NCI-H1092 treated with DMSO at 0.1 percent for 48 hours (cell line): ENCODE data around the gene ARHGAP24.
"Not testable (repeated sequence)": the region's sequence is repeated elsewhere in the genome, so short reads cannot be mapped to it uniquely, and the experiment has no call there.

Experiments used
- DNase-seq: peaks from one replicate; lab custom pipeline; 2025; lab: John Stamatoyannopoulos, UW

Gene ARHGAP24

GRCh38 chr4:85956293-85956945 is 481.5 kb downstream of the ARHGAP24 start:
- no peak for DNase-seq

- DNase-seq = no peak
Observed at GRCh38 chr4:85961887-85962286, 486.9 kb downstream of the ARHGAP24 start.

GRCh38 chr4:85963231-85963630 is 488.3 kb downstream of the ARHGAP24 start:
- no peak for DNase-seq

GRCh38 chr4:85964298-85964697 is 489.3 kb downstream of the ARHGAP24 start:
- peak; percentile 50 for DNase-seq

GRCh38 chr4:85965017-85965416 is 490.1 kb downstream of the ARHGAP24 start:
- DNase-seq = not testable (repeated sequence)

GRCh38 chr4:85965529-85965928 is 490.6 kb downstream of the ARHGAP24 start:
- no peak for DNase-seq

GRCh38 chr4:85966373-85966772 is 491.4 kb downstream of the ARHGAP24 start:
- DNase-seq = no peak

- DNase-seq = no peak
Observed at GRCh38 chr4:85967872-85968271, 492.9 kb downstream of the ARHGAP24 start.

GRCh38 chr4:85968945-85969819 is 494.2 kb downstream of the ARHGAP24 start:
- DNase-seq = peak; percentile 62

GRCh38 chr4:85970535-85970934 is 495.6 kb downstream of the ARHGAP24 start:
- no peak for DNase-seq

GRCh38 chr4:85979276-85979675 is 504.3 kb downstream of the ARHGAP24 start:
- DNase-seq = no peak

GRCh38 chr4:85986266-85986665 is 511.3 kb downstream of the ARHGAP24 start:
- no peak for DNase-seq

- DNase-seq = no peak
Observed at GRCh38 chr4:85993641-85994040, 518.7 kb downstream of the ARHGAP24 start.

GRCh38 chr4:85994576-85994975 is 519.6 kb downstream of the ARHGAP24 start:
- no peak for DNase-seq

GRCh38 chr4:85995361-85995760 is 520.4 kb downstream of the ARHGAP24 start:
- no peak for DNase-seq

- no peak for DNase-seq
Observed at GRCh38 chr4:86001591-86001990, 526.6 kb downstream of the ARHGAP24 start.

GRCh38 chr4:86004030-86004429 is 529.1 kb downstream of the ARHGAP24 start:
- no peak for DNase-seq

- no peak for DNase-seq
Observed at GRCh38 chr4:86006057-86006456, 531.1 kb downstream of the ARHGAP24 start.

GRCh38 chr4:86007042-86007441 is 532.1 kb downstream of the ARHGAP24 start:
- no peak for DNase-seq

GRCh38 chr4:86011117-86011516 is 536.2 kb downstream of the ARHGAP24 start:
- DNase-seq = no peak

- no peak for DNase-seq
Observed at GRCh38 chr4:86013621-86014020, 538.7 kb downstream of the ARHGAP24 start.

- no peak for DNase-seq
Observed at GRCh38 chr4:86014599-86014998, 539.6 kb downstream of the ARHGAP24 start.
